Measurements from ENCODE around the gene EID3.

Gene EID3

DNA sequence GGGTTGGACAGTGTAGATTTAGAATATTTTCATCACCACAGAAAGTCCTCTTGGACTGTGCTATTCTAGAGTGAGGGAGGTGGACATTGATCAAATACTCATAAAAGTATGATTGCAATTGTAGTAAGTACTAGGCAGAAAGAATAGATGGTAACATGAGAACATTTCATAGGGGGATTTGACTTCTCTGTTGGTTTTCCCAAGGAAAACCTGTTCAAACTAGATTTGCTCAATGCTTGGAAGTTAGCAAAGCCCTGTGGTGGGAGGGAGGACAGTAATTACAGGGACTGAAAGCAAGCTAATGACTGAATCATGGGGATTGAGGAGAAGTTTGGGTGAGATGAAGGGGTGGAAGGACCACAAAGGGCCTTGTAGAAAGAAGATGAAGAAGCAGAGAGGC, 24.4 kb upstream of the EID3 start:
- no peak overlapping the region for H4K5ac ChIP-seq (ENCODE audit: low read length)
- H2AK5ac ChIP-seq (ENCODE audit: low read length): no peak overlapping the region
- no peak overlapping the region for H2BK15ac ChIP-seq (replicated peaks; ENCODE audit: low read depth)
- DNase-seq: no peak
- H2BK120ac ChIP-seq (ENCODE audit: low read depth, low read length): no peak overlapping the region
- H3K4ac ChIP-seq (ENCODE audit: low read depth, low read length): no peak overlapping the region
- no peak overlapping the region for H3K4me2 ChIP-seq (ENCODE audit: low read length)
- H3K18ac ChIP-seq (ENCODE audit: low read length): no peak overlapping the region
- H3K27ac ChIP-seq (ENCODE audit: low read depth, low read length): no peak overlapping the region
- H4K8ac ChIP-seq (ENCODE audit: low read depth, low read length): no peak overlapping the region
- no peak overlapping the region for H3K23ac ChIP-seq (ENCODE audit: low read length)
- no peak overlapping the region for H3K9ac ChIP-seq (ENCODE audit: low read length)
- H3K79me2 ChIP-seq (ENCODE audit: control insufficient read depth, insufficient read depth, low read length): no peaks in the 10 kb centered on the region
- no peak overlapping the region for H2BK5ac ChIP-seq (ENCODE audit: low read length)
- no peaks in the 10 kb centered on the region for H3K36me3 ChIP-seq (ENCODE audit: control insufficient read depth, insufficient read depth, low read length)
- H3K4me3 ChIP-seq (ENCODE audit: low read length): no peak overlapping the region
- H3K27me3 ChIP-seq (ENCODE audit: insufficient read depth, low read length, poor library complexity): no peaks in the 10 kb centered on the region
- no peak overlapping the region for H3K56ac ChIP-seq (ENCODE audit: low read length)
- H3K4me1 ChIP-seq (ENCODE audit: control insufficient read depth, low read depth, low read length): no peaks in the 10 kb centered on the region
- no peaks in the 10 kb centered on the region for H3K79me1 ChIP-seq (ENCODE audit: low read length)

GRCh38 chr12:104280111-104280510, 23.4 kb upstream of the EID3 start:
- Histone ChIP-seq H2BK15ac (replicated peaks; ENCODE audit: low read depth) (no peak overlapping the region), H3K4ac (ENCODE audit: low read depth, low read length) (no peak overlapping the region), H2BK5ac (ENCODE audit: low read length) (no peak overlapping the region), H3K56ac (ENCODE audit: low read length) (no peak overlapping the region), H2BK120ac (ENCODE audit: low read depth, low read length) (no peak overlapping the region), H4K8ac (ENCODE audit: low read depth, low read length) (no peak overlapping the region), H3K23ac (ENCODE audit: low read length) (no peak overlapping the region), H3K9ac (ENCODE audit: low read length) (no peak overlapping the region), H3K27me3 (ENCODE audit: insufficient read depth, low read length, poor library complexity) (no peaks in the 10 kb centered on the region), H3K4me1 (ENCODE audit: control insufficient read depth, low read depth, low read length) (no peaks in the 10 kb centered on the region), H4K5ac (ENCODE audit: low read length) (no peak overlapping the region), H3K4me2 (ENCODE audit: low read length) (no peak overlapping the region), H3K79me1 (ENCODE audit: low read length) (no peaks in the 10 kb centered on the region), H3K79me2 (ENCODE audit: control insufficient read depth, insufficient read depth, low read length) (no peaks in the 10 kb centered on the region), H3K4me3 (ENCODE audit: low read length) (no peak overlapping the region), H3K27ac (ENCODE audit: low read depth, low read length) (no peak overlapping the region), H3K18ac (ENCODE audit: low read length) (no peak overlapping the region), H3K36me3 (ENCODE audit: control insufficient read depth, insufficient read depth, low read length) (no peaks in the 10 kb centered on the region), H2AK5ac (ENCODE audit: low read length) (no peak overlapping the region)
- no CpG with 5 or more reads among the region's 1 CpG for WGBS (ENCODE audit: extremely low coverage, insufficient coverage, low lambda C conversion rate)
- DNase-seq: no peak

DNA sequence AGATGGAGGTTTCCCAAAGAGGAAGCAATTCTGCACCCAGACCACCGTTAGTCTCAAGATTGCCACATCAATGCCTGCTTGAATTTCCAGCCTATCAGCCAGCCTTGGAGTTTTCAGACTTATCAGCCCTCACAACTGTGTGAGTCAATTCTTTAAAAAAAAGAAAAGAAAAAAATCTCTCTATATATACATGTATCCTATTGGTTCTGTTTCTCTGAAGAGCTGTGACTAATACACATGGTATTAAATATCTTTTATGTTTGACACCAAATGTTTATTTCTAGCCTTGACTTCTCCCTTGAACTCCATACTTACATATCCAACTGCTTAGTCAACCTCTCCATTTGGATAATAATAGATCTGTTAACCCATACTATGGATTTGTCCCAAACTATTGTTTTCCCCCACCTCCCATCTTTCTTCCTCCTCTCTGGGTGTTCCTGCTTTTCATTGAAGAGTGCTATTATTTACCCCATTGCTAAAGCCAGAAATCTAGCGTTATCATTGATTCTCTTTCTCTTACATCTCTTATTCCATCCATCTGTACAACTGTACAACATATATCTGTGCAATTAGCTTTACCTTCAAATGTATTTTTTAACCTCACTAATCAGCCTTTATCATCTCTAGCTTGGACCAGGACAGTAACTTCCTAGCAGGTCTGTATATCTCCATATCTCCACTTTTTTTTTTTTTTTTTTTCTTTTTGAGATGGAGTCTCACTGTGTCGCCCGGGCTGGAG, 22.7 kb upstream of the EID3 start:
- Histone ChIP-seq H2AK5ac (ENCODE audit: low read length) (no peak overlapping the region), H4K8ac (ENCODE audit: low read depth, low read length) (no peak overlapping the region), H3K36me3 (ENCODE audit: control insufficient read depth, insufficient read depth, low read length) (no peaks in the 10 kb centered on the region), H3K79me2 (ENCODE audit: control insufficient read depth, insufficient read depth, low read length) (no peaks in the 10 kb centered on the region), H3K4ac (ENCODE audit: low read depth, low read length) (no peak overlapping the region), H3K23ac (ENCODE audit: low read length) (no peak overlapping the region), H2BK120ac (ENCODE audit: low read depth, low read length) (no peak overlapping the region), H4K5ac (ENCODE audit: low read length) (no peak overlapping the region), H3K27me3 (ENCODE audit: insufficient read depth, low read length, poor library complexity) (no peaks in the 10 kb centered on the region), H3K4me2 (ENCODE audit: low read length) (no peak overlapping the region), H2BK15ac (replicated peaks; ENCODE audit: low read depth) (no peak overlapping the region), H3K27ac (ENCODE audit: low read depth, low read length) (no peak overlapping the region), H3K18ac (ENCODE audit: low read length) (no peak overlapping the region), H3K79me1 (ENCODE audit: low read length) (no peaks in the 10 kb centered on the region), H2BK5ac (ENCODE audit: low read length) (no peak overlapping the region), H3K4me1 (ENCODE audit: control insufficient read depth, low read depth, low read length) (no peaks in the 10 kb centered on the region), H3K9ac (ENCODE audit: low read length) (no peak overlapping the region), H3K4me3 (ENCODE audit: low read length) (no peak overlapping the region), H3K56ac (ENCODE audit: low read length) (no peak overlapping the region)
- no peak for DNase-seq
- no CpG with 5 or more reads among the region's 4 CpGs for WGBS (ENCODE audit: extremely low coverage, insufficient coverage, low lambda C conversion rate)

GRCh38 chr12:104281636-104282035, 21.9 kb upstream of the EID3 start:
- Histone ChIP-seq H3K56ac (ENCODE audit: low read length) (no peak overlapping the region), H4K8ac (ENCODE audit: low read depth, low read length) (no peak overlapping the region), H2BK120ac (ENCODE audit: low read depth, low read length) (no peak overlapping the region), H2BK5ac (ENCODE audit: low read length) (no peak overlapping the region), H3K27ac (ENCODE audit: low read depth, low read length) (no peak overlapping the region), H3K23ac (ENCODE audit: low read length) (no peak overlapping the region), H3K79me1 (ENCODE audit: low read length) (no peaks in the 10 kb centered on the region), H3K4me1 (ENCODE audit: control insufficient read depth, low read depth, low read length) (no peaks in the 10 kb centered on the region), H3K4ac (ENCODE audit: low read depth, low read length) (no peak overlapping the region), H3K27me3 (ENCODE audit: insufficient read depth, low read length, poor library complexity) (no peaks in the 10 kb centered on the region), H3K4me3 (ENCODE audit: low read length) (no peak overlapping the region), H3K9ac (ENCODE audit: low read length) (no peak overlapping the region), H3K79me2 (ENCODE audit: control insufficient read depth, insufficient read depth, low read length) (no peaks in the 10 kb centered on the region), H3K4me2 (ENCODE audit: low read length) (no peak overlapping the region), H2BK15ac (replicated peaks; ENCODE audit: low read depth) (no peak overlapping the region), H2AK5ac (ENCODE audit: low read length) (no peak overlapping the region), H3K36me3 (ENCODE audit: control insufficient read depth, insufficient read depth, low read length) (no peaks in the 10 kb centered on the region), H4K5ac (ENCODE audit: low read length) (no peak overlapping the region), H3K18ac (ENCODE audit: low read length) (no peak overlapping the region)
- no CpG with 5 or more reads among the region's 5 CpGs for whole genome bisulfite sequencing (ENCODE audit: extremely low coverage, insufficient coverage, low lambda C conversion rate)
- DNase-seq: no peak

DNA sequence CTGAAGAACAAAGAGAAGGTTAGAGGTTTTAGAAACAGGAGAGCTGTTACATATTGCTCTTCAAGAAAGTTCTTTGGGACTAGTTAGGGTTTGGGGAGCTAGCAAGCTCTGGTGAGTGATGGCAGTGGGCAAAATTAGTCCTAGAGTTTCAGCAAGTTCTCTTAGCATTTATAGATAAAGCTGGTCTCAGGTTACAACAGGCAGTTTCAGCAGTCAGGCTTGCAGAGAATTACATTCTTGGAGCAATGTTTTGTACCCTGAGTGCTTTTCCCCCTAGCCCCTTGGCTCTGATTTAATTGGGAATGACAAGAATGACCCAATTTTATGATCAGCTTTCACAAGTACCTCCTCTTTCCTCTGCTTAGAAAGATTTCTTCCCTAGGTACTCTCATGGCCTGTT, 21.4 kb upstream of the EID3 start:
- Histone ChIP-seq H4K8ac (ENCODE audit: low read depth, low read length) (no peak overlapping the region), H3K56ac (ENCODE audit: low read length) (no peak overlapping the region), H2BK120ac (ENCODE audit: low read depth, low read length) (no peak overlapping the region), H2AK5ac (ENCODE audit: low read length) (no peak overlapping the region), H3K18ac (ENCODE audit: low read length) (no peak overlapping the region), H3K27ac (ENCODE audit: low read depth, low read length) (no peak overlapping the region), H3K4me3 (ENCODE audit: low read length) (no peak overlapping the region), H3K4me1 (ENCODE audit: control insufficient read depth, low read depth, low read length) (no peaks in the 10 kb centered on the region), H3K36me3 (ENCODE audit: control insufficient read depth, insufficient read depth, low read length) (no peaks in the 10 kb centered on the region), H2BK15ac (replicated peaks; ENCODE audit: low read depth) (no peak overlapping the region), H4K5ac (ENCODE audit: low read length) (no peak overlapping the region), H3K4ac (ENCODE audit: low read depth, low read length) (no peak overlapping the region), H3K9ac (ENCODE audit: low read length) (no peak overlapping the region), H3K23ac (ENCODE audit: low read length) (no peak overlapping the region), H3K27me3 (ENCODE audit: insufficient read depth, low read length, poor library complexity) (no peaks in the 10 kb centered on the region), H3K79me2 (ENCODE audit: control insufficient read depth, insufficient read depth, low read length) (no peaks in the 10 kb centered on the region), H2BK5ac (ENCODE audit: low read length) (no peak overlapping the region), H3K79me1 (ENCODE audit: low read length) (no peaks in the 10 kb centered on the region), H3K4me2 (ENCODE audit: low read length) (no peak overlapping the region)
- no peak for DNase-seq

Measured in mesendoderm (in vitro differentiated cells).